ENCODE measurements around the gene NXPE4. TPM values are rescaled to one million over a fixed set of nuclear protein-coding genes. Genes with fewer than 3 reads are reported as not detected.

Gene NXPE4
- total and polyA plus RNA-seq, 9 of the 15 experiments (the other 6 are each of a cell fraction or from before 2014, with no cell fraction given), result not detected

- TF ChIP-seq ZNF518B (CRISPR knock-in tag; IDR thresholded peaks at IDR 0.05) (no peak), ZKSCAN1 (IDR thresholded peaks at IDR 0.05; ENCODE audit: low read depth, low read length) (no peak)
- H3K4me3 ChIP-seq, result no peak overlapping the region
- DNase-seq (ENCODE audit: extremely low read depth in 1 of 4, low spot score in 3 of 4) (no peak), ATAC-seq (no peak), FAIRE-seq (no peak)
- WGBS (ENCODE audit: insufficient coverage, low coverage, missing lambda C conversion rate), result 0% methylated on average over 2 of the region's 2 CpGs
- intact Hi-C loops (cut with micrococcal nuclease), result no loop called here
- in situ Hi-C loops (cut with MboI), result no loop called here
- H3K36me3 ChIP-seq (ENCODE audit: control insufficient read depth, insufficient read depth, low read length), result no peaks in the 10 kb centered on the region
- no peak overlapping the region for H3K9ac ChIP-seq (ENCODE audit: insufficient read depth in 1 of 2, low read depth in 2 of 2, low read length in 2 of 2)
- no TSS peak for BruUV-seq (replicated peaks)
- H3K4me2 ChIP-seq (ENCODE audit: insufficient read depth, low read length), result no peak overlapping the region
- H3K79me2 ChIP-seq (ENCODE audit: control insufficient read depth, insufficient read depth, low read length), result no peaks in the 10 kb centered on the region
- H2AFZ ChIP-seq (ENCODE audit: low read depth, low read length), result no peak overlapping the region
- H4K20me1 ChIP-seq (replicated peaks; ENCODE audit: control insufficient read depth, insufficient read depth, low read length), result no peaks in the 10 kb centered on the region
- H3K9me3 ChIP-seq (replicated peaks; ENCODE audit: control insufficient read depth, insufficient read depth, low read depth, low read length), result no peaks in the 10 kb centered on the region
- H3K4me1 ChIP-seq (replicated peaks in 1 of 2; ENCODE audit: control insufficient read depth in 2 of 2, insufficient read depth in 2 of 2, low read length in 2 of 2), result no peaks in the 10 kb centered on the region
- H3K27me3 ChIP-seq (ENCODE audit: control insufficient read depth in 2 of 2, insufficient read depth in 2 of 2, low read length in 2 of 2), result no peaks in the 10 kb centered on the region
- ChIA-PET POLR2A (interaction anchor here (1.0 kb wide), 1 partner anchor 22 kb away, joined by 3 read pairs; no protein-coding TSS in a partner anchor), CTCF (ENCODE audit: low intra/inter-chr PET ratio) (no interaction called here)
- H3K27ac ChIP-seq (ENCODE audit: extremely low read depth, low read depth, low read length), result no peak overlapping the region
- H3K9me1 ChIP-seq (ENCODE audit: control insufficient read depth, insufficient read depth, low read length), result no peaks in the 10 kb centered on the region
Measured at GRCh38 chr11:114522818-114523217, 72.8 kb downstream of the NXPE4 start.

Small RNAs within 50 kb of the gene (small RNA-seq; reads per million reads assigned to genes)
- 0.15 reads per million for gene RF01210

Other genes starting within 250 kb of the NXPE4 start
- 10.1 and 13.4 TPM in 2 replicates for gene C11orf71, start 195.3 kb downstream of the NXPE4 start, total RNA-seq (2014; rRNA removed)
- gene C11orf71, start 195.3 kb downstream of the NXPE4 start, total RNA-seq (2014; rRNA removed; fragmentation: Illumina TruSeq; extraction: Trizol), result 8.0 and 8.5 TPM in 2 replicates
- gene C11orf71, start 195.3 kb downstream of the NXPE4 start, total RNA-seq (2015; rRNA removed; fragmentation: Illumina TruSeq; extraction: Trizol), result 8.9 and 9.1 TPM in 2 replicates
- gene C11orf71, start 195.3 kb downstream of the NXPE4 start, total RNA-seq (2021), result 10.4 and 10.8 TPM in 2 replicates
- 13.6 and 15.1 TPM in 2 replicates for gene C11orf71, start 195.3 kb downstream of the NXPE4 start, polyA plus RNA-seq (2011; rRNA removed)
- gene C11orf71, start 195.3 kb downstream of the NXPE4 start, polyA plus RNA-seq (2014; fragmentation: Illumina TruSeq; extraction: Trizol), result 8.8 and 8.9 TPM in 2 replicates
- gene C11orf71, start 195.3 kb downstream of the NXPE4 start, polyA plus RNA-seq (2014; fragmentation: Nextera tagmentation; extraction: Ambion mirVana), result 1 to 10 TPM; 2.9 to 4.3 TPM
- 14.7 and 19.5 TPM in 2 replicates for gene C11orf71, start 195.3 kb downstream of the NXPE4 start, polyA plus RNA-seq (2014; rRNA removed)
- gene RBM7, start 195.1 kb downstream of the NXPE4 start, total RNA-seq (2014; rRNA removed), result 21.7 and 27.4 TPM in 2 replicates
- gene RBM7, start 195.1 kb downstream of the NXPE4 start, total RNA-seq (2014; rRNA removed; fragmentation: Illumina TruSeq; extraction: Trizol), result 42.2 and 52.5 TPM in 2 replicates
- gene RBM7, start 195.1 kb downstream of the NXPE4 start, total RNA-seq (2015; rRNA removed; fragmentation: Illumina TruSeq; extraction: Trizol), result 45.7 and 49.6 TPM in 2 replicates
- gene RBM7, start 195.1 kb downstream of the NXPE4 start, total RNA-seq (2021), result 28.5 and 31.3 TPM in 2 replicates
- gene RBM7, start 195.1 kb downstream of the NXPE4 start, polyA plus RNA-seq (2011; rRNA removed), result 59.2 and 72.0 TPM in 2 replicates
- 54.0 and 55.7 TPM in 2 replicates for gene RBM7, start 195.1 kb downstream of the NXPE4 start, polyA plus RNA-seq (2014; fragmentation: Illumina TruSeq; extraction: Trizol)
- gene RBM7, start 195.1 kb downstream of the NXPE4 start, polyA plus RNA-seq (2014; fragmentation: Nextera tagmentation; extraction: Ambion mirVana), result 10 to 100 TPM; 62.7 to 76.8 TPM
- 24.1 and 26.0 TPM in 2 replicates for gene RBM7, start 195.1 kb downstream of the NXPE4 start, polyA plus RNA-seq (2014; rRNA removed)
- gene REXO2, start 156.3 kb downstream of the NXPE4 start, total RNA-seq (2014; rRNA removed), result 173 and 189 TPM in 2 replicates
- gene REXO2, start 156.3 kb downstream of the NXPE4 start, total RNA-seq (2014; rRNA removed; fragmentation: Illumina TruSeq; extraction: Trizol), result 204 and 225 TPM in 2 replicates
- gene REXO2, start 156.3 kb downstream of the NXPE4 start, total RNA-seq (2015; rRNA removed; fragmentation: Illumina TruSeq; extraction: Trizol), result 184 and 193 TPM in 2 replicates
- gene REXO2, start 156.3 kb downstream of the NXPE4 start, total RNA-seq (2021), result 144 and 145 TPM in 2 replicates
- gene REXO2, start 156.3 kb downstream of the NXPE4 start, polyA plus RNA-seq (2011; rRNA removed), result 281 and 370 TPM in 2 replicates
- gene REXO2, start 156.3 kb downstream of the NXPE4 start, polyA plus RNA-seq (2014; fragmentation: Illumina TruSeq; extraction: Trizol), result 179 and 230 TPM in 2 replicates
- gene REXO2, start 156.3 kb downstream of the NXPE4 start, polyA plus RNA-seq (2014; fragmentation: Nextera tagmentation; extraction: Ambion mirVana), result 100 to 1,000 TPM; 143 to 151 TPM
- gene REXO2, start 156.3 kb downstream of the NXPE4 start, polyA plus RNA-seq (2014; rRNA removed), result 262 and 285 TPM in 2 replicates
- not detected in 2 replicates for gene NXPE1, start 35.9 kb downstream of the NXPE4 start, total RNA-seq (2014; rRNA removed)
- gene NXPE1, start 35.9 kb downstream of the NXPE4 start, total RNA-seq (2014; rRNA removed; fragmentation: Illumina TruSeq; extraction: Trizol), result not detected in 2 replicates
- gene NXPE1, start 35.9 kb downstream of the NXPE4 start, total RNA-seq (2015; rRNA removed; fragmentation: Illumina TruSeq; extraction: Trizol), result not detected in 2 replicates
- 0.45 TPM in 1 of 2 replicates, not detected in the other for gene NXPE1, start 35.9 kb downstream of the NXPE4 start, total RNA-seq (2021)
- not detected in 2 replicates for gene NXPE1, start 35.9 kb downstream of the NXPE4 start, polyA plus RNA-seq (2011; rRNA removed)
- not detected in 2 replicates for gene NXPE1, start 35.9 kb downstream of the NXPE4 start, polyA plus RNA-seq (2014; fragmentation: Illumina TruSeq; extraction: Trizol)
- not detected for gene NXPE1, start 35.9 kb downstream of the NXPE4 start, polyA plus RNA-seq (2014; fragmentation: Nextera tagmentation; extraction: Ambion mirVana)
- gene NXPE1, start 35.9 kb downstream of the NXPE4 start, polyA plus RNA-seq (2014; rRNA removed), result not detected in 2 replicates
- not detected in 2 replicates for gene NXPE2, start 82.7 kb upstream of the NXPE4 start, total RNA-seq (2014; rRNA removed)
- gene NXPE2, start 82.7 kb upstream of the NXPE4 start, total RNA-seq (2014; rRNA removed; fragmentation: Illumina TruSeq; extraction: Trizol), result not detected in 2 replicates
- not detected in 2 replicates for gene NXPE2, start 82.7 kb upstream of the NXPE4 start, total RNA-seq (2015; rRNA removed; fragmentation: Illumina TruSeq; extraction: Trizol)
- gene NXPE2, start 82.7 kb upstream of the NXPE4 start, total RNA-seq (2021), result 0.13 TPM in 1 of 2 replicates, not detected in the other
- gene NXPE2, start 82.7 kb upstream of the NXPE4 start, polyA plus RNA-seq (2011; rRNA removed), result not detected in 2 replicates
- not detected in 2 replicates for gene NXPE2, start 82.7 kb upstream of the NXPE4 start, polyA plus RNA-seq (2014; fragmentation: Illumina TruSeq; extraction: Trizol)
- gene NXPE2, start 82.7 kb upstream of the NXPE4 start, polyA plus RNA-seq (2014; fragmentation: Nextera tagmentation; extraction: Ambion mirVana), result not detected
- gene NXPE2, start 82.7 kb upstream of the NXPE4 start, polyA plus RNA-seq (2014; rRNA removed), result 0.07 TPM in 1 of 2 replicates, not detected in the other

All from K562 (cell line).